COLO668 (cell line): ENCODE data around the gene DNAH14.
"Not testable (repeated sequence)": the region's sequence is repeated elsewhere in the genome, so short reads cannot be mapped to it uniquely, and the experiment has no call there.

Experiments used
- DNase-seq: peaks from one replicate; lab custom pipeline; 2025; ENCODE audit not compliant: unreplicated experiment; lab: John Stamatoyannopoulos, UW

Gene DNAH14

DNA sequence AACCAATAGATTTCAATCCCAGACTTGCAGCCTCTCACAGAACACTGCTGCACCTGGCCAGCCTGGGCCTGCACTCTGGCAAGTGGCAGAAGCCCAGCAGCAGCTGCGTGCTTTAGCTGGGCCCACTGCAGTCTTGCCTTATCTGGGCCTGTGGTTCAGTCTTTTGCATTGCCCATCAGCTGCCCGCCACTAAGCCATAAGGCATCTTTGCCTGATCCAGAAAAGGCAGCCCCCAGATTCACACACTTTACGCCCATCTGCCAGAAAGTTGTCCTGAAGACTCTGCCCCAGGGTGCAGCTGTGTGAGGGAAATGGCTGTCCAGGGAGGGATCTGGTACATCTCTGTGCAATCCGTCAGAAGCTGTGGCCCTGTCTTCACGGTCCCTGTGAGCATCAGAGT, 217.0 kb downstream of the DNAH14 start:
- DNase-seq: no peak

GRCh38 chr1:225147791-225148190, 218.3 kb downstream of the DNAH14 start:
- DNase-seq: not testable (repeated sequence)

DNA sequence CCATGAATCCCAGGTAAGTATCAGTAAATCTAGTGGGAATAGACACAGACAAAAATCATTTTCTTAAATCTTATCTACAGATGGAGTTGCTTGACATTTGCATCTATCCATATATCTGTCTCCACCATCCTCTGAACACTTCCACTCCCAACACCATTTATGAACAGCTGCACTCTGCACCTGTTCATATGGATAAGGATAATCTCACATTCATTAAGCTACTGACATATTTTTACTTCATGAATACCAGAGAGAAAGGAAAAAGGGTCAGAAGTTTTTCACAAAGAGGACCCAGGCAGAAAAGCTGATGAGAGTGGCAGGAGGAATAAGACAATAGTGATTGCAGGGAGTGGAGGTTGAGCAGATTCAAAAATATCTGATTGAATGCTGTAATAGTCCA, 222.6 kb downstream of the DNAH14 start:
- no peak for DNase-seq

- DNase-seq: no peak
These were observed 226.1 kb downstream of the DNAH14 start for GRCh38 chr1:225155555-225155954.

DNA sequence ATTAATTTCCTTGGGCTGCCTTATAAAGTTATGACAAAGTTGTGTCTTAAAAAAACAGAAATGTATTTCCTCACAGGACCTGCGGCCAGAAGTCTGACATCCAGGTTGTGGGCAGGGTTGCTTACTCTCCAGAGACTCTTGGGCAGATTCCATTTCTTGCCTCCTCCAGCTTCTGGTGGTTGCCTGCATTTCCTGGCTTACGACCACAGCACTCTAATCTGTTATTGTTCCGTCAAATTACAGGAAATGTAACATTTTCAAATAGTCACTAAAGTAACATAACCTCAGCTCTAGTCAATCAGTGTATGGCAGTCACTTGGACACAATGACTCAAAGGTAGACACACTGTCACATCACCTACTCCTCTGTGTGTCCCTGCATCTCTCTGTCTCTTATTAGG, 226.8 kb downstream of the DNAH14 start:
- no peak for DNase-seq

GRCh38 chr1:225158291-225158690, 228.8 kb downstream of the DNAH14 start:
- DNase-seq: no peak

GRCh38 chr1:225159793-225160192, 230.3 kb downstream of the DNAH14 start:
- DNase-seq: no peak

GRCh38 chr1:225177409-225177808, 247.9 kb downstream of the DNAH14 start:
- not testable (repeated sequence) for DNase-seq

DNA sequence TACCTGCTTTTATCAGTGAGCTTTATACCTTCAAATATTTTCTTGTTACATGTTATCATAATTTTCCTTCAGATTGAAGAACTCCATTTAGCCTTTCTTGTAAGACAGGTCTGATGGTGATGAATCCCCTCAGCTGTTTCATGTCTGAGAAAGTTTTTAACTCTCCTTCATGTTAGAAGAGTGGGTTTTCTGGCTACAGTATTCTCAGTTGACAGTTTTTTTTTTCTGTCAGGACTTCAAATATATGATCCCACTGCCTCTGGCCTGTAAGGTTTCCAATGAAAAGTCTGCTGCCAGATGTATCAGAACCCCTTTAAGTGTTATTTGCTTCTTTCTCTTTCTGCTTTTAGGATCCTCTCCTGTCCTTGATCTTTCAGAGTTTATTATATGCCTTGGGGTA, 250.2 kb downstream of the DNAH14 start:
- DNase-seq: no peak

DNA sequence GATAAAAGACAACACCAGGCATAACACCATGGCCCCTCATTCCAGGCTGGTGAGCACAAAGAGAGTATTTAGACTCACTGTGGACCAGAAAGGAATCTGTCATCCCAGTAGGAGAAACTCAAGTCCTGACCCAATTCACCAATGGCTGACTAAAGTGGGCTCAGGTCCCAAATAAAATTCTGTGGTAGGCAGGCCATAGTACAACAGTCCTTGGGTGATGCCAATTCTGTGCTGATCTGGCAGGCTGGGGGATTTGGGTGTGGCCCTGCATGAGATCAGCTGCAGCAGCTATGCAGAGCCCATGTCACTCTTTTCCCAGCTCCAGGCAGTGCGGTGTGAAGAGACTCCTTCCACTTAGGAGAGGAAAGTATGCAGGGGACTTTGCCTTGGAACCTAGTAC, 253.2 kb downstream of the DNAH14 start:
- no peak for DNase-seq

- DNase-seq: no peak
These were observed 261.8 kb downstream of the DNAH14 start for GRCh38 chr1:225191199-225191753.

GRCh38 chr1:225201447-225201846, 272.0 kb downstream of the DNAH14 start:
- DNase-seq: no peak

DNA sequence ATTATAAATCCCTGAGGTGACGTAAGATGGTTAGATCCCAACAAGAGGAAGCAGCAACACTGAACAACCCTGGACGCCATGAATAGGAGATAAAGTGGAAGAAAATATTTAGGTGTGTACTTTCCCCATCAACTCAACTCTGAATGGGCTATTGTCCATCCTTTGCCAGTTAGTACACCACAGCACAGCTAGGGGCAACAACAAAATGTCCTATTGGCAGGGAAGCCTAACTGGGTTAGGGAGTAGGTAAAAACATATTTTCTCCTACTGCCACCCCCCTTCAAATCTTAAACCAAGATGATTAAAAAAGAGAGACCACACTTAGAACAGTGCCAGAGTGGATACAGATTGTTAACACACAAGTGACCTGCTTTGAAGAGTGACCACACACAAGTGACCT, 278.3 kb downstream of the DNAH14 start:
- DNase-seq: no peak

GRCh38 chr1:225209153-225209552, 279.7 kb downstream of the DNAH14 start:
- DNase-seq: no peak

DNA sequence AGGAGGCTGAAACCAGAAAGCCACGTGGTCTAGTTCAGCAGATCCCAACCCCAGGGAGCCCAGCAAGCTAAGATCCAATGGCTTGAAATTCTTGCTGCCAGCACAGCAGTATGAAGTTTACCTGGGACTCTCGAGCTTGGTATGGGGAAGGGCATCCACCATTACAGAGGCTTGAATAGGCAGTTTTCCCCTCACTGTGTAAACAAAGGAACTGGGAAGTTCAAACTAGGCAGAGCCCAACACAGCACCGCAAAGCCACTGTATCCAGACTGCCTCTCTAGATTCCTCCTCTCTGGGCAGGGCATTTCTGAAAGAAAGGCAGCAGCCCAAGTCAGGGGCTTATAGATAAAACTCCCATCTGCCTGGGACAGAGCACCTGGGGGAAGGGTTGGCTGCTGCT, 280.7 kb downstream of the DNAH14 start:
- DNase-seq: not testable (repeated sequence)

- not testable (repeated sequence) for DNase-seq
These were observed 282.4 kb downstream of the DNAH14 start for GRCh38 chr1:225211694-225212442.

DNA sequence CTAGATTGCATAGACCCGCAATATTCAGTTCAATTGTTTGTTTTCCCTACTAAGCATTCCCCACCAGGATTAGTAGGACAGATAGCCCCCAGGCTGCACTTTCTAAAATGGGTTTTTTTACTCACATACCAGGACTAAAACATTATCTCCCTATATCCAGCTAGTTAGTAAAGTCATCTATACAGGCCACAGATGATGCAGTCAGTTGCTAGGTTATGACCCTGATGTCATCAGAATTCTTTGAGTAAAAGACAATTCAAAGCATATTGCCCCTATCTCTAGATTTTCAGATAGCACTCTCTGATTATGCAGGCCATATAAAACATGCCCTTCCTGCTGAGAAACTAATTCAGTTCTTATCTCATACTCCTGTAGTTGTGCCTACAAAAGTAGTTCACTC, 294.8 kb downstream of the DNAH14 start:
- no peak for DNase-seq

GRCh38 chr1:225225681-225226080, 296.2 kb downstream of the DNAH14 start:
- no peak for DNase-seq

- DNase-seq: no peak
These were observed 299.4 kb downstream of the DNAH14 start for GRCh38 chr1:225228871-225229303.

DNA sequence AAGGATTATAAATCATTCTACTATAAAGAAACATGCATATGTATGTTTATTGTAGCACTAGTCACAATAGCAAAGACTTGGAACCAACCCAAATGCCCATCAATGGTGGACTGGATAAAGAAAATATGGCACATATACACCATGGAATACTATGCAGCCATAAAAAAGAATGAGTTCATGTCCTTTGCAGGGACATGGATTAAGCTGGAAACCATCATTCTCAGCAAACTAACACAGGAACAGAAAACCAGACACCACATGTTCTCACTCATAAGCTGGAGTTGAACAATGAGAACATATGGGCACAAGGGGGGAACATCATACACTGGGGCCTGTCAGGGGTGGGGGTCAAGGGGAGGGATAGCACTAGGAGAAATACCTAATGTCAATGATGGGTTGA, 300.0 kb downstream of the DNAH14 start:
- DNase-seq: not testable (repeated sequence)

DNA sequence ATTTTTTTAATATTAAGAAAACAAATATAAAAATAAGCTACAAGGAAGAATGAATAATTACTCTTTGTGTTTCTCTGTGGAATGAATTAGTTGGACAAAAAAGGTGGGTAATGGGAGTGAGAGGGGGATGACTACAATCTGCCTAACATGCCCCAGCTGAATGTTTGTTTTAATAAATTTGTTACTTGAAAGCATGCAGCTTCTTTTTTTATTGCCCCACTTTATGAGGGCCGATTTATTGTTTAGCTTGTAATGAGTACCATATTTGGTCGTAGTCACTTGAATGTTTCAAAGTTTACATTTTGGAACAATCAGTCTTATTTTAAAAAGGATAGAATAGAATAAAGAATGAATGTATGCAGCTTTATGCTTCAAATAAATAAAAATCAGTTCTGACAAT, 301.0 kb downstream of the DNAH14 start:
- DNase-seq: no peak

GRCh38 chr1:225232930-225233329, 303.5 kb downstream of the DNAH14 start:
- not testable (repeated sequence) for DNase-seq

GRCh38 chr1:225242611-225243010, 313.1 kb downstream of the DNAH14 start:
- no peak for DNase-seq
